Dermis blood vessel endothelial cell (primary cell): ENCODE results near the gene PIK3R2. TPM values are rescaled to one million over a fixed set of nuclear protein-coding genes. Genes with fewer than 3 reads are reported as not detected.
A peak's percentile ranks its signal among the peaks of the same experiment; 100 is the strongest.

Source experiments
- DNase-seq: peaks from one replicate; pipeline ENCODE4 v3.0.0; 2010
- total RNA-seq: library from RNA; depleted of rRNA; stranded (reverse); fragments of >200 nt; gene quantifications from 2 replicates; pipeline ENCODE4 v1.2.3, GENCODE V29; 2014

PIK3R2 gene
- total RNA-seq, 1 donor from 2014 or later, result 4.8 TPM

DNA sequence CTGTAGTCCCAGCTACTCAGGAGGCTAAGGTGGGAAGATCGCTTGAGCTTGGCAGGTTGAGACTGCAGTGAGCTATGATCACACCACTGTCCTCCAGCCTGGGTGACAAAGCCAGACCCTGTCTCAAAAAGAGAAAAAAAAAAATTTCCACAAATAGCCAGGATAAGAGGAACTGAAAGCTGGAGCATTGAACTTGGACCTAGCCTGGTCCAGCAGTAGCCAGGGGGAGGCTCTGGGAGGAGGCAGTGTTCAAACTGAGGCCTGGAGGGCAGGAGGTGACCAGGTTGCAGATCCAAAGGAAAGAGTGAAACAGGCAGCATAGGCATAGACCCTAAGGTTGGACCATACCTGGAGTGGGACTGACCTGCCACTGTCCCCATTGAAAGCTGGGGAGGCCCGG is 26.9 kb upstream of the PIK3R2 start:
- DNase-seq, result no peak

- no peak for DNase-seq
Measured at GRCh38 chr19:18128044-18128443, 24.9 kb upstream of the PIK3R2 start.

DNA sequence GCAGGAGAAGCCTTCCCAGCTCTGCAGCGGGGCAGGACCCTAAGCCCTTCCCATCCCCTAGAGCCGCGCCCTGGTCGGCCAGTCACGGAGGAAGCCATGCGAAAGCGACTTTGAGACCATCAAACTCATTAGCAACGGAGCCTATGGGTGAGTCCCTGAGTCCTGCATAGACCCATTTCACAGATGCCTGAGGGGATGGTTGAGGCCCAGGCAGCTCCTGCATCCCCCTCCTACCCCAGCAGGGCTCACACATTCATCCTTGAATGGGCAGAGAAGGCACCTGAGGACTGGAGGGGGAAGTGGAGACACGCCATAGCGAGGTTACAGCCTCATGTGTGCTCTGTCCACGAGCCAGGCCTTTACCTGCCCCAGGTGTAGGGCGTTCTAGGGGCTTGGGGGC is 24.2 kb upstream of the PIK3R2 start:
- DNase-seq, result no peak

- no peak for DNase-seq
Measured at GRCh38 chr19:18130523-18131242, 22.3 kb upstream of the PIK3R2 start.

- no peak for DNase-seq
Measured at GRCh38 chr19:18131841-18132596, 20.9 kb upstream of the PIK3R2 start.

- no peak for DNase-seq
Measured at GRCh38 chr19:18135712-18136584, 17.0 kb upstream of the PIK3R2 start.

- no peak for DNase-seq
Measured at GRCh38 chr19:18137242-18137641, 15.7 kb upstream of the PIK3R2 start.

GRCh38 chr19:18137657-18138339 is 15.2 kb upstream of the PIK3R2 start:
- no peak for DNase-seq

- no peak for DNase-seq
Measured at GRCh38 chr19:18140473-18140872, 12.5 kb upstream of the PIK3R2 start.

- DNase-seq, result no peak
Measured at GRCh38 chr19:18141031-18141430, 11.9 kb upstream of the PIK3R2 start.

DNA sequence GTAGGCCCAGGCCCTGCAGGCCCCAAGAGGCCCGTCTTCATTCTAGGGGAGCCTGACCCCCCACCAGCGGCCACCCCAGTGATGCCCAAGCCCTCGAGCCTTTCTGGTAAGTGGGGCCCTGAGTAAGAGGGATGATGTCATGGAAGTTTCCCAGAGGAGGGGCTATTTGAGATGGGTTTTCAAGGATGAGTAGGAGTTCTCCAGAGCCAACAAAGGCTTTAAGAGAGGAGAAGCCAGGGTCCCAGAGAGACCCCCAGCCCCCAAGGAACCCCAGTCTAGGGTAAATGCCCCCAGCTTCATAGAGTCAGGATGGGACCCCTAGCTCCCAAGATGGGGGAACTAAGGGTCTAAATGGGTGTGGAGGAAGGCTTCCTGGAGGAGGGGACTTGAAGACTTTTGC is 9.1 kb upstream of the PIK3R2 start:
- no peak for DNase-seq

GRCh38 chr19:18144361-18144760 is 8.6 kb upstream of the PIK3R2 start:
- DNase-seq, result no peak

DNA sequence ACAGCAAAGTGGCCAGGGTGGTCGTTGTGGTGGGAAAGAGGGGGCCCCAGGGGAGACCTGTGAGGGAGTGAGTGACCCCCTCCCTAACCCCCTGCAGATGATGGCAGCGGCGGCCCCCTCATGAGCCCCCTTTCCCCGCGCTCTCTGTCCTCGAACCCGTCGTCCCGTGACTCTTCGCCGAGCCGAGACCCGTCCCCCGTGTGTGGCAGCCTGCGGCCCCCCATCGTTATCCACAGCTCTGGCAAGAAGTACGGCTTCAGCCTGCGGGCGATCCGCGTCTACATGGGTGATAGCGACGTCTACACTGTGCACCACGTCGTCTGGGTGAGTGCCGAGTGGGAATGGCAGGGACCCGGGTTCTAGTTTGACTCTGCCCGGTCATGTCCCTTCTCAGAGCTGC is 8.1 kb upstream of the PIK3R2 start:
- DNase-seq, result no peak

- no peak for DNase-seq
Measured at GRCh38 chr19:18145391-18145999, 7.5 kb upstream of the PIK3R2 start.

DNA sequence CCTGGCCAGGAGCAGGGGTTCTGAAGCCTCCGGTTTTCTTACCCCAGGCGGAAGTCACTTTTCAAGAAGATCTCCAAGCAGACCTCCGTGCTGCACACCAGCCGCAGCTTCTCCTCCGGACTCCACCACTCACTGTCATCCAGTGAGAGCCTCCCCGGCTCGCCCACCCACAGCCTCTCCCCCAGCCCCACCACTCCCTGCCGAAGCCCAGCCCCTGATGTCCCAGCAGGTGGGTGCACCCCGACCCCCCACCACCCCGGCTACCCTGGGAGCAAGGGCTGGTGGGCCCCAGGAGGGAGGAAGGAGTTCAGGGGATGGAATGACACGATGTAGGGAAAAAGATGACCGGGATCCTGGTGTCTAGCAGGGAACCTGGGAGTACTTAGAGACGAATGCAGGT is 5.6 kb upstream of the PIK3R2 start:
- DNase-seq, result no peak

DNA sequence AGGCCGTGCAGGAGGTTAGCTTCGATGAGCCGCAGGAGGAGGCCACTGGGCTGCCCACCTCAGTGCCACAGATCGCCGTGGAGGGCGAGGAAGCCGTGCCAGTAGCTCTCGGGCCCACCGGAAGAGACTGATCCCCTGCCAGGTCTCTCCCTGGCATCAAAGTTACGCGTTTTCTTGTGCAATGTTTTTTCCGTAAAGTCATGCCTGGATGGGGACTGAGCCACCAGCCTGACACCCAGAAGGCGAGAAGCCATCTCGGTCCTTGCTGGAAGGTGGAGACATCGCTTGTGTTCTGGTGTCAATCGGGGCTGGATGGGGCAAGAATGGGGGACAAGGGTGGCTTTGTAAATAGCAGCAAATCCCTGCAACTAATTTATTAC is 3.4 kb upstream of the PIK3R2 start:
- no peak for DNase-seq

- no peak for DNase-seq
Measured at GRCh38 chr19:18150776-18151624, 2.0 kb upstream of the PIK3R2 start.

DNA sequence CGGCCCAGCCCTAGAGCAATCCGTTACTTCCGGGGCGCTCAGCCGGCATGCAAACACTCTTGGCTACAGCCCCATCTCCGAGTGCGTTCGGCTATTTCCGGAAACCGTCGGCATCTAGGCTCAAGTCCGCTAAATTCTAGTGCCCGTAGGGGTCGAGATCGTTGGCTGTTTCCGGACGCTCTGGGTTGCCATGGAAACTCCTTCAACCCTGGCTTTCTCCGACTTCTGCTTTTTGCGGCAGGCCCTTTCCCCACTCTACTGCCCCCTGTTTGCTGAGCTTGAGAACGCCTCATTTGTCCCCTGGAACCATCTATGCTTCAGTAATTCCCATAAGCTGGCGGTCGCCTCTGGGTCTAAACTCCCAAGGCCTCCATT is 534 bp upstream of the PIK3R2 start:
- DNase-seq, result peak; percentile 98

DNA sequence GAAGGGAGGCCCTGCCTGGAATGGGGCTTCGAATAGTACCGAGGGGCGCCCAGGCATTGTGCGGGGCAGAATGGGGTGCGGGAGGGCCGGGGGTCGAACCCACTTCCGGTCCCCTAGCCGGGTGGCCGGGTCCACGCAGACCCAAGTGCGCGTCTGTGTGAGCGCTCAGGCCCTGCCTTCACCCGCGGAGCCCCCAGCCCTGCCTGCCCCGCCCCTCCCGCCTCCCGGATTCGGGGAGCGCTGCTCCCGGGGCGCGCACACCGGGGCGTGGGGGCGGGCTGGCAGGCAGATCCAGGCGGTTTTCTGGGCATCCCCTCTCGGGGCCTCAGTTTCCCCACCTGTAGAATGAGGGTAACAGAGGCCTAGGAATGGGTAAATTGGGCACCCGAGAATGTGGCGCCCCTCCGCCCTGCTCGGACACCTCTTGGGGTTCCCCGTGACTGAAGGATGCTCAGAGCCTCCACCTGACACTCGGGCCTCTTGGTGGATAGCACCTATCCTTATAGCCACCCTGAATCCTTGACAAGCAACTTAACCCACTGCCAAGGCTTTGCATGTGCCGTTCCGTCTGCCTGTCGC is 682 bp downstream of the PIK3R2 start:
- no peak for DNase-seq

DNA sequence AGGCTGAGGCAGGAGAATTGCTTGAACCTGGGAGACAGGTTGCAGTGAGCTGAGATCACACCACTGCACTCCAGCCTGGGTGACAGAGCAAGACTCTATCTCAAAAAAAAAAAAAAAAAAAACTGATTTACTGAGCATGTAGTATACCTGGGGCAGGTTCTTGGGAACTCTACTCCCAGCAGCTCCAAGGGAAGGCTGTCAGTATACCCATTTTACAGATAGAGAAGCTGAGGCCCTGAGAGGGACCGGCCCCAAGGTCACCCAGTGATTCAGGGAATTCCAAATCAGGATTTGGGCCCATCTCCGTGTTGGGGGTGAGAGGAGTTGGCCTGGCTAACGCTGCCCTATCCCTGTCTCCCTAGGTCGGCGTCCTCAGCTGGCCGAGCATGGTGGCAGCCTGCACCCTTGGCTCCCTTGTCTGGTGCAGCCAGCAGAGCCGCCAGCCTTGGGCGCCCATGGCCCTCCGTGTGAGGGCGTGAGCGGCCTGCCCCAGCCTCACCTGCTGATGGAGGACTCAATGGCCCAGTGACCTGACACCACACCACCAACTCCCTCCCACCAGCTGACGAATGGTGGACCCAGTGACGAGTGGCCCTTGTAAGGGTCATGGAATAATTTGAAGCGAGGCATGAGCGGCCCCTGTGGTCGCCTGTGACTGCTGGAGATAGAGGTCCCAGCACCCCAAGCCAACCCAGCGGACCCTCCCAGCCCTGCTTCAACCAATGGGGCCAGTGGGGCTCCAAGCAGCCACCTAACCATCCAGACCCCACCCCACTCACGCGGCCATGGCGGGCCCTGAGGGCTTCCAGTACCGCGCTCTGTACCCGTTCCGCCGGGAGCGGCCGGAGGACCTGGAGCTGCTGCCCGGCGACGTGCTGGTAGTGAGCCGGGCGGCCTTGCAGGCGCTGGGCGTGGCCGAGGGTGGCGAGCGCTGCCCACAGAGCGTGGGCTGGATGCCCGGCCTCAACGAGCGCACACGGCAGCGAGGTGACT is 2.4 kb downstream of the PIK3R2 start:
- DNase-seq, result no peak
